SH-SY5Y (cell line): ENCODE data around the gene STAM.

Experiments
- GATA2 ChIP-seq: IDR thresholded peaks from 2 replicates; pipeline ENCODE4 v1.6.1; 2011; ENCODE audit warnings: mild to moderate bottlenecking, low read depth, low read length
- GATA3 ChIP-seq: IDR thresholded peaks from 2 replicates; pipeline ENCODE4 v1.6.1; 2011; ENCODE audit warnings: low read depth, mild to moderate bottlenecking, low read length, moderate library complexity

- TF ChIP-seq GATA2, result no peak
- TF ChIP-seq GATA3, result no peak
Measured at GRCh38 chr10:17657103-17657500, 13.2 kb downstream of the STAM start.
